CD4-positive, alpha-beta T cell treated with Interleukin-21 for 1 hour (primary cell): ENCODE measurements around the gene IDUA.

Experiments
- DNase-seq: peaks from one replicate; pipeline ENCODE4 v3.0.0-alpha.2; 2020

The IDUA gene

DNA sequence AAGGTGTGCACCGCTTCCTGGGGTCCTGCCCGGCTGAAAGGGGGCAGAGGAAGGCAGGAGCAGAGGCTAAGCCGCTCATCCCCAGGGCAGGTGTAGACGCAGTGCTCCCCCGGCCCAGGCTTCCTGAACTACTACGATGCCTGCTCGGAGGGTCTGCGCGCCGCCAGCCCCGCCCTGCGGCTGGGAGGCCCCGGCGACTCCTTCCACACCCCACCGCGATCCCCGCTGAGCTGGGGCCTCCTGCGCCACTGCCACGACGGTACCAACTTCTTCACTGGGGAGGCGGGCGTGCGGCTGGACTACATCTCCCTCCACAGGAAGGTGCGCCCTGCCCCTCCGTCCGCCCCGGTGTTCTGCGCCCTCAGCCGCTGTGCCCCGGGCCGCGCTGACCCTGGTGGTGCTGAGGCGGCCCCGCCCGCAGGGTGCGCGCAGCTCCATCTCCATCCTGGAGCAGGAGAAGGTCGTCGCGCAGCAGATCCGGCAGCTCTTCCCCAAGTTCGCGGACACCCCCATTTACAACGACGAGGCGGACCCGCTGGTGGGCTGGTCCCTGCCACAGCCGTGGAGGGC, 14.8 kb downstream of the IDUA start:
- no peak for DNase-seq

DNA sequence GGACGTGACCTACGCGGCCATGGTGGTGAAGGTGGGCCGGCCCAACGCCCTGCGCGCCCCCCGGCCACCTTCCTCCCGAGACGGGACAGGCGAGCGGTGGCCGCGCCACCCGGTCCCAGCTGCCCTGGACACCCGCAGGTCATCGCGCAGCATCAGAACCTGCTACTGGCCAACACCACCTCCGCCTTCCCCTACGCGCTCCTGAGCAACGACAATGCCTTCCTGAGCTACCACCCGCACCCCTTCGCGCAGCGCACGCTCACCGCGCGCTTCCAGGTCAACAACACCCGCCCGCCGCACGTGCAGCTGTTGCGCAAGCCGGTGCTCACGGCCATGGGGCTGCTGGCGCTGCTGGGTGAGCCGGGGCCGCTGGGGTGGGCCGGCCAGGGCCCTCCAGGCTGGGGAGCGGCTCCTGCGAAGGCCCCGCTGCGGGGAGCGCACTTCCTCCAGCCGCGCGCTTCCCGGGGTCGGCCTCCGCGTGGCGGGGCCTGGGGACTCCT, 15.3 kb downstream of the IDUA start:
- no peak for DNase-seq

DNA sequence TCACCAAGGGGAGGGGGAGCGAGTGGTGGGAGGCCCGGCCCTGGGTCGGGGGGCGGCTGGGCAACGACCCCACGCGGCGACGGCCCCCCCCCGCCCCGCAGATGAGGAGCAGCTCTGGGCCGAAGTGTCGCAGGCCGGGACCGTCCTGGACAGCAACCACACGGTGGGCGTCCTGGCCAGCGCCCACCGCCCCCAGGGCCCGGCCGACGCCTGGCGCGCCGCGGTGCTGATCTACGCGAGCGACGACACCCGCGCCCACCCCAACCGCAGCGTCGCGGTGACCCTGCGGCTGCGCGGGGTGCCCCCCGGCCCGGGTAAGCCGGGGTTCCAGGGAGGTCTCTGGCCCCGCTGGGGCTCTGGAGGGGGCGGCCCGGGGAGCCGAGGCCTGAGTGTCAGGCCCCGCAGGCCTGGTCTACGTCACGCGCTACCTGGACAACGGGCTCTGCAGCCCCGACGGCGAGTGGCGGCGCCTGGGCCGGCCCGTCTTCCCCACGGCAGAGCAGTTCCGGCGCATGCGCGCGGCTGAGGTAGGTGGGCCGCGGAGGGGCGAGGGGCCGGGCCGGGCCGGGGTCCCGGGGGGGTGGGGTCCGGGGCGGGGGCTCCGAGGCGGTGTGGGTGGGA, 15.9 kb downstream of the IDUA start:
- DNase-seq = no peak

DNA sequence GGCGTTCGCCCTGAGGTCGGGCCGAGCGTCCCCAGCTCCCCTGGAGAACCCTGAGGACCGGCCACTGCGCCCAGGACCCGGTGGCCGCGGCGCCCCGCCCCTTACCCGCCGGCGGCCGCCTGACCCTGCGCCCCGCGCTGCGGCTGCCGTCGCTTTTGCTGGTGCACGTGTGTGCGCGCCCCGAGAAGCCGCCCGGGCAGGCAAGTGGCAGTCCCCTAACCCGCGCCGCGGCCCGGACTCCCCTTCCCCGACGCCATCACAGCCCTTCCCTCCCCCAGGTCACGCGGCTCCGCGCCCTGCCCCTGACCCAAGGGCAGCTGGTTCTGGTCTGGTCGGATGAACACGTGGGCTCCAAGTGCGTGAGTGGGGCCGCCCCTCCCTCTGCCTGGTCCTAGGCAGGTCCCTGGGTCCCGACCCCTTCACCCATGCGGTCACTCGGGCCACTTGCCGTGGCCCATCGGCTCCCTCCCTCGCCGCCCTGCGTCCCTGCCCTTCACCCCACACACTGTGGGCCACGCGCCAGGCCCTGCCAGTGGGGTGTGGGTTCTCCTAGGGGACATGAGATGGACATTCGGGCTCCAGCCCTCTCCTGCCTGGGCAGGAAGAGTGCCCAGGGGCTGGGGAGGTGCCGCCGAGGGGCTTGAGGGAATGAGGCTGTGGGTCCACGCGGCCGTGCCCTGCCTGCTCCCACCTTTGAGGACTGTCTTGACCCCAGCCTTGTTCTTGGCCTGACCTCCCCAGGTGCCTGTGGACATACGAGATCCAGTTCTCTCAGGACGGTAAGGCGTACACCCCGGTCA, 16.6 kb downstream of the IDUA start:
- DNase-seq = no peak

DNA sequence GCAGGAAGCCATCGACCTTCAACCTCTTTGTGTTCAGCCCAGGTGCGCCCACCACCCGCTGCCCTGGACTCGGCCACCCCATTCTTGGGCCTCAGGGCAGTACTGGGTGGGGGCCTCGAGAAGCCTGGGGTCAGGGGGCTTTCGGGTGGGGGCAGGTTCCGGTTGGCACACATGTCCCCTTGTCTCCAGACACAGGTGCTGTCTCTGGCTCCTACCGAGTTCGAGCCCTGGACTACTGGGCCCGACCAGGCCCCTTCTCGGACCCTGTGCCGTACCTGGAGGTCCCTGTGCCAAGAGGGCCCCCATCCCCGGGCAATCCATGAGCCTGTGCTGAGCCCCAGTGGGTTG, 17.2 kb downstream of the IDUA start:
- no peak for DNase-seq

DNA sequence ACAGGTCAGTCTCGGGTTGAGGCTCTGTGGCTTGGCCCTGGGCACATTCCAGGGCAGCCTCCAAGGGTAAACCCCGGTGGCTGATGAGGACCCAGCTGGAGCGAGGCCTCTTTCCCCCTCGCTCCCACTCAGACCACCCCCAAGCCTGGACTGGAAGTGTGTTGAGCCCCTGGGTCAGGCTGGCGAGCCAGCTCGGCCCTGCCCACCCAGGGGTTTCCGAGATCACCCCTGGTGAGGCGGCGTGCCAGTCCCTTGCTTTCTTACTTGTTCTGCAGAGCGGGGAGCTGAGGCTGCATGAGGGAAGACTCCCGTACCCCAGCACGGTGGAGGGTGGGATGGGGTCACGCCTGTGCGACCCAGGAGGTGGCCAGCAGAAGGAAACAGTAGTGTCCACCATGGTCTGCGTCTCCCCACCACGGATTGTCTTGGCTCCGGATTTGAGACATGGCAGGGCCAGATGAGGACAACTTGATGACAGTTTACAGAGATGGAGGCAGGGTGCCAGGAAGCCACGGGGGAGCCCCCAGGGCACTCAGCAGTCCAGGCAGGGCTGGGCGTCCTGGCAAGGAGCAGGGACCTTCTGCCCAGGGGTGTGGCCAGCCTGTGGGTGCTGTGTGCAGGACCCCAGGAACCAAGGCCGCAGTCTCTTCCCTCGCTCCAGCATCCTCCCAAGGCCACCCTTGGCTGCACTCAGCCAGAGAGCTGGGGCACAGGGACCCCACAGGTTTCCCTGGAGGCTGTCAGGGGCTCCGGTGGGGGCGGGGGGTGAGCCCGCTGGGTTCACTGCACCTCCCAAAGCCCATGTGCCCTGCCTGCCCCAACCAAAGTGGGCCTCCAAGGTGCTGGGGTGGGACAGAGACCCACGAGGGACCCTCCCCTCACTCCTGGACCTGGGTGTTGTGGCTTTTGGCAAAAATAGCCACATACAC, 18.0 kb downstream of the IDUA start:
- DNase-seq = no peak

DNA sequence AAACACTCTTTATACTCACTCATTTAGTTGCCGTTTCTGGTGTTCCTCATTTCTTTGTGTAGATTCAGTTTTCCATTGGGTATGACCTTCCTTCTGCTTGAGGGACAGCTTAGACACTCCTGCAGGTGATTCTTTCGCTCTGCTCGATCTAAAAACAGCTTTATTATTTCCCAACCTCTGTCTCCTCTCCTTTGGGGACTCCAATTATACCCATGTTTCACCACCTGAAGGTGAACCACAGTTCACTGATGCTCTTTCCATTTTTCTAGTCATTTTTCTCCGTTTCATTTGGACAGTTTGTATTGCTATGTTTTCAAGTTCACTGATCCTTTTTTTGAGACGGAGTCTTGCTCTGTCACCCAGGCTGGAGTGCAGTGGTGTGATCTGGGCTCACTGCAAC, 20.0 kb downstream of the IDUA start:
- no peak for DNase-seq

DNA sequence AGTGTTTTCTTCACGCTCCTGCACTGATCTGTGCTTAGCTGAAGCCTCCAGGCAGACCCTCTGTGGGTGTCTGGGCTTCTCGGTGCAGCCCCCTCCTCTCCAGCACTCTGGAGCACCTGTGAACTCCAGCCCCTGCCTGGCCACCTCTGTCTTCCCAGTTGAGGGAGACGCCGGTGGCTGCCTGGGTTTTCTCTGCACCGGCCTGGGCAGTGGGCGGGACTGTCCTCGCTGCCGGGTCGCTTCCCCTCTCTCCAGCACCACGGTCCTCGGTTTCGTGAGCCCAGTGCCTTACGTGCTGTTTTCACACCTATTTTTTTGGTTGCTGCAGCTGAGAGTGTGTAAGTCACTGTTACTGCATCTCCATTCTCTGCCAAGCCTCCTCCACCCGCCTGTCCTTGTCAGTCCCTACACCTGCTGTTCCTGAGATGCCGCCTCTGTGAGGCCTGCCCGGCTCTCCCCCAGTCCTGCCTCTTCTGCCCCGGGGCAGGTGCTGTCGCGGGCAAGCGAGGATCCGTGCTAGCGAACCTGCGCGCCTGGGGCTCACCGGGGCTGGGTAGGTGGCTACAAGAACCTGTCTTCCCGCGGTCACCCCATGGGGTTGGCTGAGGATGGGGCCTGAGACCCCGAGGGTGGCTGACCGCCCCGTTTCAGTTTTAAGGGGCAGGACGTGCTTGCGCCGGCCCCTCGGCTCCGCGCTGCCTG, 22.1 kb downstream of the IDUA start:
- peak; percentile 43 for DNase-seq

DNA sequence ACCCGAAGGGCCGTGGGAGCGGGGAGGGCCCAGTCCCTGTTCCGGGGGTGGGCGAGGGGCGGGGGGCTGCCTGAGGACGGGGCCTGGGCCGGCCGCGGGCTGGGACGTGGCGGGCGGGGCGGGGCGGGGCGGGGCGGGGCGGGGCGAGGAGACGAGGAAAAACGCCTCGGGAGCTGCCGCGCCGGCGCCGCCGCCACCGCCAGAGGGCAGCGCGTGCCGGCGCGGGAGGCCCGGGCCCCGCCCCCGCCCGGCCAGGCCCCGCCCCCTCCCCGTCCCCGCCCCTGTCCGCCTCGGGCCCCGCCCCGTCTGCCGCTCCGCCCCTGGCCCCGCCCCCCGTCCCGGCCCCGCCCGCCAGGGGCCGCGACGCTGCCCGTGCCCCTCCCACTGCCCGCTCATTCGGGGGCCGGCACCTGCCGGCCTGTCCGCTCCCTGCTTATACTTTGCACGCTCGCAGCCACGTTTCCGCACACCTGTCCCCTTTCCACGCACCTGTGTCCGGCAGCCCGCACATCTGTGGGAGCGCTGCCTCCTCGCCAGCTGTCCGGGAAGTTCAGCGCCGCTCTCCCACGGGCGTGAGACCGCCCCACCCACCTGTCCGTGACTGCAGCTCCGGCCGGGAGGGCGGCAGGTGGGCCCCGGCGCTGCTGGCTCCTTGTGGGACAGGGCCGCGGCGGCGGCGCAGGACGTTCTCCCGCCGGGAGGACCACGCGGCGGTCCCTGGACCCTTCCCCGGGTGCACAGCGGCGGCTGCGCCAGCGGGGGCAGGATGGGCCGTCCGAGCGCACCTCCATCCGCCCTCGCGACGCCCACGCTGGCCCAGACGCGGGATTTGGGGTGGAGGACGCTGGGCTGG, 22.9 kb downstream of the IDUA start:
- DNase-seq = peak; percentile 70

DNA sequence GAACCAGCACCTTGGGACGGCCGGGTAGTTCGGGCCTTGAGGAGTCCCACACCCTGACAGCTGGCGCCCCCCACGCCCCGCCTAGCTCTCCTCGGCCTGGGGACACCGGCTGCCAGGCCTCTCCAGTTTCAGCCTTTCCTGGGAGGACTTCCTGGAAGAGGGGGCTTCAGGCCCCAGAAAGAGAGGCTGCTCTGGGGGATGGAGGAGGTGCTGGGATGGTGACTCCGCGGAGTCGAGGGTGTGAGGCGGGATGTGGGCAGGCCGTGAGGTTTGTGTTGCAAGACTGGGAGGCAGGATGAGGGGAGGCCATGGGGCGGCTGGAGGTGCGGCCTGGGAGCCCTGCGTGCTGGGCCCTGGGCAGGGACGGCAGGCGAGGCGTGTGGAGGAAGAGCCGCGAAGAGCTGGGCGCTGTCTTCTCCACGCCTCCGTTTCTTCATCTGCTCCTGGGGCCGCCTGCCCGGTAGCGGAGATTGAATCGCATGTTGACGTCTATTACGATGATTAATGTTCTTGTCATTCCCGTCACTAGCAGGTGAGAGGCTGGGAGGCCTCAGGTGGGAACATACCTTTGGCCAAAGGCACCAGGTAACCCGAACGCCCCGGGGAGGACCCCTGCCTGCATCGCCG, 23.7 kb downstream of the IDUA start:
- peak; percentile 76 for DNase-seq

DNA sequence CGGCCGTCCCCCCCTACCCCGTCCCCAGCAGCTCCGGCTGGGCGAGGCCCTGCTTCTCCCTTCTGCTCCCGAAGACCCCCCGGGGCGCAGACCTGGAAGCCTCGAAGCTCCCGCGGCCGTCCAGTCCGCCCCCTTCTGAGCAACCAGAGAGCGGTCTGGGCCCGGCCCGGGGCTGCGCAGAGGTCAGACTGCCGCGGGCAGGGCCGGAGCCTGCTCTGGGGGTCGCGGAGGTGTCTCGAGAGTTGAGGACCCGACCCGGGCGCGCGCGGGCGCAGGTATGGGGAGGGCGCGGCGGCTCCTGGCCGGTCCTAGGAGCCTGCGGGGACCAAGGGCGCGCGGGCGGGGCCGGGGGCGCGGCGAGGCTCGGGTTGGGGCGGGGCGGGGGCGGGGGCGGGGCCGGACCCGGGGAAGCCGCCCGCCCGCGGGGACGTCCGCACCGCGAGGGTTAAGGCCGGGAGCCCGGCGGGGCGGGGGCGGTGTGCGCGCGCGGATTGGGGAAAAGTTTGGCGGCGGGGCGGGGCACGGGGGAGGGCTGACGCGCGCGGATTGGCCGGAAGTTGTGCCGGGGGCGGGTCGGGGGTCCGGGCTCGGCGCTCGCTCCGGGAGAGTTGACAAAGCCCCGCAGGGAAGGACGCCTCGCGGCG, 24.3 kb downstream of the IDUA start, which contains the start of gene FGFRL1:
TSS of gene FGFRL1 (plus strand) at position 605 of the 644 bp plus-strand sequence. CDS start 860 bp downstream, outside the sequence.
- DNase-seq = peak; percentile 93

DNA sequence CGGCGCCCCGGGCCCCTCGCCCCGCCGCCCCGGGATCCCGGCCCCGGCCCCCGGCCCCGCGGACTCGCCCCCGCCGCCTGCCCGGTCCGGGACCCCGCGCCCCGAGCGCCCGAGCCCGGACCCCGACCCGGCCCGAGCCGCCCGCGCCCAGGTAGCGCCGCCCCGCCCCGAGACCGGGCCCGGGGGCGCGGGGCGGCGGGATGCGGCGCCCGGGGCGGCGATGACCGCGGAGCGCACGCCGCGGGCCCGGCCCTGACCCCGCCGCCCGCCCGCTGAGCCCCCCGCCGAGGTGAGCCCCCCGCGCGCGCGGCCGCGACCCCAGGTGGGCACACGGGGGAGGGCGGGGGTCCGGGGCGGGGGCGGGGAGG, 24.8 kb downstream of the IDUA start:
- no peak for DNase-seq

DNA sequence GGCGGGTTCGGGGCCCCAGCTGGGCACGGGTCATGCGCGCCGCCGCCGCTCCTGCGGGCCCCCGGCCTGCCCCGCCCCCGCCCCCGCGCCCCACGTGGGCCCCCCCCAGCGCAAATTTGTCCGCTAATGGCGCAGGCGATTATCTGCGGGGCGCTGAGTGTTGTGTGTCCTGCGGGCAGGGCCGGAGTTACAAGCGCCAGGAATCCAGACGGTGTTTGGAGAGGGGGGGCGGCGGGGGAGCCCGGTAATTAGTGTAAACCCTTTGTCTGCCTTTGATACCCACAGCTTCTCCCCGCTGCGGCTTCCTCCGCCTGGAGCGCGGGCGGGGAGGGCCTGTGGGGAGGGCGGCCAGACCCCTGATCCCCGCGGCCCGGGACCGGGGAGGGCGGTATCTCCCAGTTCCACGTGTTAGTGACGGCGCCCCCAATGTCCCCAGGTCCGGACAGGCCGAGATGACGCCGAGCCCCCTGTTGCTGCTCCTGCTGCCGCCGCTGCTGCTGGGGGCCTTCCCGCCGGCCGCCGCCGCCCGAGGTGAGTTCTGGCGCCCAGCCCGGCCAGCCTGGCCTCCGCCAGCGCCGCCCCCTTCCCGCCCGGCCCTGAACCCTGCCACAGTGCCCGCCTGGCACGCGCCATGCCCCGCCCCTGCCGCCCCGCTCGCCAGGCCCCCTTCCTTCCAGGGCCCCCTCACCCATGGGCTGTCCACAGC, 25.3 kb downstream of the IDUA start:
- DNase-seq = peak; percentile 42

DNA sequence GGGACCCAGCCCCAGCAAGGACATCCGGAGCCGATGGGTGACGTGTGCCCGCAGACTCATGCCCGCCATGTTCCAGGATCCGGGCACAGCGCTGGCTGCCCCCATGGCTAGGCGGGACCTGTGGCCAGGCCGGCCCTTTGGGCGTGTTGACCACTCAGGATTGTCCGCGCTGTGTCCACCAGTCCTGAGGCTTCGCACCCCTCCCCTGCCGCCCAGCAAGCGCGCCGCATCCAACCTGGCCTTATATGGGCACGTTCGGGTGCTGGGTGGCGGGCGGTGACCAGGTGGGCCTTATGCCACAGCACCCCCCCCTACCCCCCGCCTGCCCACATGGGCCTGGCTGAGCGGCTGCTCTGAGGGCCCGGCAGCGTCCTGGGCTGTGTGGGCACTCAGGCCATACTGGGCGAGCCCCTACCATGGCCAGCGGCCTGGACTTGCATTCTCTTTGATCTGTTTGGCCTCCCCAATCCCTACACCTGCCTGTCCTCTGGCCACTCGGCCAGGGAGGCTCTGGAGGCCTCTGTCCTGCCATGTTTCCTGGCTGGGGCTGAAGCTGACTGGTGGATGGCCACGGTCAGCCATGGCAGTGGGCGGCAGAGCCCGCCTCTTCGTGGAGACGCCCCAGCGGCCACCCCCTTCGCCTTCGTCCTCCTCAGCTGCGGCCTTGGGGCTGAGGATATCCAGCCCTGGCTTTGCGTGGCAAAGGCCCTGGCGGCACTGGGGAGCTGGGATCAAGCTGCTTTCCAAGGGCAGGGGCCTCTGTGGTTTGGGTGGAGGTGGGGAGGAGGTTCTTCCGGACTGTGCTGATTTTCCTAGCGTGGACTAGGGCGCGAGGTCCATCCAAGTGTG, 26.6 kb downstream of the IDUA start:
- DNase-seq = no peak

DNA sequence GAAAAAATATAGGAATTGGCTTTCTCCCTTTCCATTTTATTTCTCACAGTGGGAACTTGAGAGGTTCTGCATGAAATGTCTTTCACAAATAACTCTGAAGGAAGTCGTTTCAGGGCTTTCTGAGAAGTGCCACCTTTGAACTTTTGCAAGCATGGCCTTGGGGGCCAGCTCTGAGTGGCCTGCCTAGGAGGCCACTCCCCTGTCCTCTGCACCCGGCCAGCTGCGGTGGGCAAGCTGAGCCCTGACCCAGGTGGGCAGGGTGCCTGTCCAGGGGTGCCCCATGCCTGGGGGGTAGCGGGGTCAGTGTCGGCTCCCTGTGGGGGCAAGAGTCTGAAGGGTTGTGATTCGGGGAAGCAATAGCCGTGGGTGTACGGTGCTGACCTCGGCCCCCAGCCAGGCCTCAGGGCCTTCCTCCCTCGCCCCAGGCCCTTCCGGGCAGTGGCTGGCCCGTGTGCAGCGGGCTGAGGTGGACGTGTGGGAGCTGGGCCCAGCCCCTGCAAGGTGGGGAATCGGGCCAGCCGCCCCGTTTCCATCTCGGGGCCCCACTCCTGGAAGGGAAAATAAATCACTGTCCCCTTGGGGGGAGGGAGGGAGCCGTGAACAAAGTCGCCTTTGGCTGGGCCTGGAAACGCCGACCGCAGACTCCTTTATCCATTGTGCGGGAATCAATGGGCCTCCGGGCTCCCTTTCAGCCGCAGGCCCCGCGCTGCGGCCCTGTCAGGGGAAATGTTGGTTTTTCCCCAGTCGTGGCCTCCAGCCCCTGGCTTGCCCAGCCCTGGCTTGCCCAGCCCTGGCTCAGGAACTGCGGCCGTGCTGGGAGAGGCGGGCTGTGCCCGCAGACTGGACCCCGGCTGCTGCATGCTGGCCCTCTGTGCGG, 27.7 kb downstream of the IDUA start:
- DNase-seq = no peak

DNA sequence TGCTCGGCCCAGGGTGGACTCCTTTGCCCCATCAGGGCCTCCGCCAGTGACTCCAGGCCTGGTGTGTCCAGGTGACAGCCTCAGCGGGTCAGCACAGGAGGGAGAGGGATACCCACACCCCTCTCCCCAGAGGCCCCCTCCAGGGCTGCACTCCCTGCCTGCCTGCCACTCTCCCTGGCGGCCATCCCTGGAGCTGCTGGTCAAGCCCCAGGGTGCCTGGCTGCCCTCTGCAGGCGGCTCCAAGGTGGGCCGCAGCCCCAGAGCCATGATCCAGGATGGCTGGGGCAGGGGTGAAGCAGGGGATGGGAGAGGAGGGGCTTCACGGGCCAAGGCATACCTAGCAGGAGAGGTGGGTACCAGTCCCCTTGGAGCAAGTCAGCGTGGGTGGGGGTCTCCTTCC, 28.3 kb downstream of the IDUA start:
- DNase-seq = no peak

DNA sequence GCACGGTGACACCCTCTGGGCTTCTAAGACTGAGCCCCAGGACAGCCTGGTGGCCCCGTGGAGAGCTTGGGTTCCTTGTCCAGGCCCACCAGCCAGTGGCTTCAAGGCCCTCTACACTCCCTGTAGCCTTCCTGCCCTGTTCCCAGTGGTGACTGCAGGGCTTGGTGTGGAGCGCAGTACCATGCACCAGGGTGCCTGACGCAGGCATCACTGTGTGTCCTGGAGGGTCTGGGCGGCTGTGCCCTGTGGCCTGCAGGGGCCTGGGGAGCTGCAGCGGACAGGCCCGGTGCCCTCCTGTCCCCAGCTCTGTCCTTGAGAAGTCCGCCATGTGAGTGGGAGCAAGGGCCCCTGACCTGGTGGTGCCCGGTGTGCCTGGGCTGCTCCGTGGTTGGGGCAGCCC, 28.9 kb downstream of the IDUA start:
- no peak for DNase-seq

DNA sequence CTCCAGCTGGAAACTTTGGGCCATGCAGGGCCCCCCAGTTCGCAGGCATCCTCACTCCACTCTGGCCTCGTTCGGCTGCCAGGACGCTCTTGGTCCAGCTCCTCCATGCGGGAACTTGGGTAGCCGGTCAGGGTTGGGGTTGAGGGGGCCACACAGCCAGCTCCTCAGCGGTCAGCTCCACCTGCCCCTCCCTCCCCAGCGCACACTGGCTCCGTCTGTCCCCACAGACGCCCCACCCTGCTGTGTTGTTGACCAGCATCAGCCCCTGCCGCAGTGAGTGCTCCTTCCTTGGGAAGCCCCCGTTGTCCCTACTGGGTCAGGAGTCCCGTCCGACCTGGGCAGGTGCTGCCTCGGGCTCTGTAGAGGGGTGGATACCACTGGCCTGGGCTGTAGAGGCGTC, 30.4 kb downstream of the IDUA start:
- no peak for DNase-seq
